Activated effector memory CD4-positive, alpha-beta T cell treated with Interleukin-2 at 50 U/mL for 16 hours (primary cell): Measurements from ENCODE around the gene SLC2A5.
"Not testable (repeated sequence)": the region's sequence is repeated elsewhere in the genome, so short reads cannot be mapped to it uniquely, and the experiment has no call there.

Source experiments
- DNase-seq: peaks from one replicate; pipeline ENCODE4 v3.0.0-alpha.2; 2020

Gene SLC2A5, protein sequence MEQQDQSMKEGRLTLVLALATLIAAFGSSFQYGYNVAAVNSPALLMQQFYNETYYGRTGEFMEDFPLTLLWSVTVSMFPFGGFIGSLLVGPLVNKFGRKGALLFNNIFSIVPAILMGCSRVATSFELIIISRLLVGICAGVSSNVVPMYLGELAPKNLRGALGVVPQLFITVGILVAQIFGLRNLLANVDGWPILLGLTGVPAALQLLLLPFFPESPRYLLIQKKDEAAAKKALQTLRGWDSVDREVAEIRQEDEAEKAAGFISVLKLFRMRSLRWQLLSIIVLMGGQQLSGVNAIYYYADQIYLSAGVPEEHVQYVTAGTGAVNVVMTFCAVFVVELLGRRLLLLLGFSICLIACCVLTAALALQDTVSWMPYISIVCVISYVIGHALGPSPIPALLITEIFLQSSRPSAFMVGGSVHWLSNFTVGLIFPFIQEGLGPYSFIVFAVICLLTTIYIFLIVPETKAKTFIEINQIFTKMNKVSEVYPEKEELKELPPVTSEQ

DNA sequence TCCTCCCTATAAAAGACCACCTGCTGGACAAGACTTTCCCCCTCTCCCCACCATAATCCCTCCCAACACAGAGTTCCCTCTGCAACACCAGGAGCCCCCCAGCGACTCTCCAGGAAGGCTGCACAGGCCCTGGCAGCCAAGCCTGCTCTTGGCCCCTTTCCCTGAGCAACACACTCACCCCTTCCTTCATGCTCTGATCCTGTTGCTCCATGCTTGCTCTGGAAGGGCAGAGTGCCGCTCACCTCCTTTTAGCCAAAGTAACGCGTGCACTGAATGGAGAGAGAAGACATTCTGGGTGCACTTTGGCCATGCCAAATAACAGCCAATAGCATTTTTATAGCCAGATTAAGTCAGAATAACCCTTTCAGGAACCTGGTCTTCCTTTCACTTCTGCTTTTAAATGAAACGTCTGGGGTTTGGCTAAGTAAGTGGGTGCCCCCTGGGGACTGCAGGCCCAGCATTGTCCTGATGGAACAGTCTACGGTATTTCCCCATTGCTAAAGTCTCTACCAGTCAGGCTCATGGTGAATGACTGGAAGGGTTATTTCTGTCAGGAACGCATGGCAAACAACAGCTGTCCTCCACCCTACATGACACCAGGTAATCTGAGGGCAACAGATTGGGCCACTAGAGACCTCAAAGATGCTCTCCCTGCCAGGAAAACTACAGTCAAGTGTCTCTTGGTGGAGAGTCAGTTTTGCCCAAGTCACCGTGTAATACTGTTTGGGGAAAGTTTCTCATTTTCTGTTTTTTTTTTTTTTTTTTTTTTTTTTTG is at the start of gene SLC2A5:
Gene SLC2A5, minus strand, starts transcription at position 310 of the 775 bp plus-strand sequence. Its CDS starts 99 bp downstream, at position 211.
- no peak for DNase-seq

DNA sequence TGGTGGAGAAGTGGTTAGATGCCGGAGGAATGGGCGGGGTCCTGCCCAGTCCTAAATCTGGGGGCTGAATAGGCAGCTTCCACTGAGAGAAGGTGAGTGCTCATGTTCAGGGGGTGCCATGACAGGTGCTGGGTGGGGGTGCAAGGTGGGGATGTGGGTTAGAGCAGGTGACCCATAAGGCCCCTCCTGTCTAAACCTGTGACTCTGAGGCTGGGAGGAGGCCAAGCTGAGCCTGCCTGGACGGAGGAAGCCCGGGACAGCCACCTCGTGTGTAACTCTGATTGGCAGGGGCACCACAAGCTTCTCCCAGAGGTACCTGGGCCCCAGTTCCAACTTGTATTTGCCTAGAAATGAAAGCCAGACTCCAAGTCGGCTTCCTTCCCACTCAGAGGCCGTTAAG is 48.8 kb upstream of the SLC2A5 start:
- no peak for DNase-seq

DNA sequence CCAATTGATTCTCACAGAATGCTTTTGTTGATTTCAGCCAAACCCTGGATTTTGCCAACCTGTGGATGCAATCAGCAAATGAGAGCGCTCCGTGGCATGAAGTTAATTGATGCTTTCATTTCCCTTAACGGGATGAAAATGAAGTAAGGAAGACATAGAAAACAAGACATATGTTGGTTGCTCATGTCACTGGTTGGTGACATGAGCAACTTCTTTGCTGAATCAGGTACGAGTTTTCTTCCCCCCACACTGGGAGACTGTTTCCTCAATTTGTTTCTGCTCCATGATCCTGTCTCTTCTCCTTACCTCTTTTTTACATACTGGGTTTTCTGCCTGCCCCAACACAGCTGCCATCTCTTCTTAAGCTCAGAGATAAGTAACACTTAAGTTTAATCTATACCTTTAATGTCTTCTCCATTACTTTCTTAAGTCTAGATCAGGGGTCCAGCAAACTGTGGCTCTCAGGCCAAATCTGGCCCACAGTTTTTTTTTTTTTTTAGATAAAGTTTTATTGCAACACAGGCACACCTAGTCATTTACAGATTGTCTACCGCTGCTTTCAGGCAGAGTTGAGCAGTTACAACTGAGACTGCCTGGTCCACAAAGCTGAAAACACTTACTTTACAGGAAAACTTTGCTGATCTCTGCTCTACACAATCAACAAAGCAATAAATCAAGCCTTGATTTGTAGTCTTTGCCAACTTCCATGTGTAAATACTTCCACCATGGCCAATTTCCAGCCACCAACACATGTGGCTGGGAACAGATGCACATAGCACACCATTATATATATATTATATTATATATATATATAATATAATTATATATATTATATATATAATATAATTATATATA is 46.1 kb upstream of the SLC2A5 start:
- DNase-seq, result no peak

DNA sequence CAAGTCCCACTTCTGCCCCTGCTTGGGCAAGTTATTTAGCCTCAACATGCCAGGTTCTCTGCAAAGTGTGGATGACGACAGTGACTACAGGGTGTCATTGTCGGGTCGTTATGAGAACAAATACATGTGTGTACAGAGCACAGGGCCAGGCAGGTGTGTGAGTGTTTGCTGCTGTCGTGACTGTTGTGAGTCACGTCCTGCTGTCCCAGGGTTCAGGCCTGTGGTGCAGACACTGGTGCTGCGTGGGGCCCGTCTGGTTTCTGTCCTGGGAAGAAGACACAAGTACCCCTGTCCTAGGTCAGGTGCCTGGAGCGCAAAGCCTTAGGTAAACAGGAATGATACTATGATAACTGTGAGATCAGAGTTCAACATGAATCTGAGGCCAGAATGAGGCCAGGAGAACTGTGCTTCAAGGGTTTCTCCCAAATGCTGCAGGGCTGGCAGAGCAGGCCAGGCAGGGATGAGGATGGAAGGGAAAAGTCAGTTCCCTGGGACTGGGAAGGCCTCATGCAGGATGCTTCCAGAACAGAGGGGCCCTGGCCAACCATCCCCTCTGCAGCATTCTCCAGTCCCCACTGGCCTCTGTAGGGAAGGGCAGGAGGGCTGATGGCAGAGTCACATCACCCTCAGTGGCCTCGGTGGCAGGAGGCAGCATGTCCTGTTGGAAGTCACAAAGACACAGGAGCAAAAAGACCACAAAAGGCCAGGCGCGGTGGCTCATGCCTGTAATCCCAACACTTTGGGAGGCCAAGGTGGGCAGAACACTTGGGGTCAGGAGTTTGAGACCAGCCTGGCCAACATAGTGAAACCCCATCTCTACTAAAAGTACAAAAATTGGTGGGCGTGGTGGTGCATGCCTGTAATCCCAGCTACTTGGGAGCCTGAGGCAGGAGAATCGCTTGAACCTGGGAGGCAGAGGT is 43.8 kb upstream of the SLC2A5 start:
- DNase-seq, result no peak

DNA sequence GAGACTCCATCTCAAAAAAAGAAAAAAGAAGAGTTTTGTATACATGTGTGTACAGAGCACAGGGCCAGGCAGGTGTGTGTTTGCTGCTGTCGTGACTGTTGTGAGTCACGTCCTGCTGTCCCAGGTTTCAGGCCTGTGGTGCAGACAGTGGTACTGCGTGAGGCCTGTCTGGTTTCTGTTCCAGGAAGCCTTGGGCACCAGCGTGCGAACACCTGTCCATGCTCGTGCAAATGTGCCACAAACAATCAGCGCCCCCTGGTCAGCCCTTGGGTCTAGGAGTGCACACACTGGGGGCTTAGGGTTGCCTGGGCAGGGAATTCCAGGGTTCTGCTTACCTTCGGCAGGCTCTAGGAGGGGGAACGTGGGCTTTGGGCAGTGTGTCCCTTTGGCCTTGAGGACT is 42.5 kb upstream of the SLC2A5 start:
- DNase-seq, result no peak

DNA sequence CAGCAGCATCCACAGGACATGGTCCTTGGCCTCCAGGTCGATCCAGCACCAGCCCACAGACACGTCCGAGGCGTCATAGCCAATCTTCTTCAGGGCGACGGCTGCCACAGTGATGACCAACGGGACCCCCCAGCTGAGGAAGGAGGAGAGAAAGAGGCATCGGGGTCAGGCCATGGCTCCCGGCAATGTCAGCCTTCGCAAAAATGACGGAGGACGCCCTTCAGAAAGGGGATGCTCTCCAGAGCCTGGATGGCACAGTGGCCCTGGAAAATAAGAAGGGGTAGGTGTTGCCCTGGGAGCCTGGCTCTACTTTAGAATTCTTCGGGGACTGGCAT is 41.9 kb upstream of the SLC2A5 start:
- no peak for DNase-seq

DNA sequence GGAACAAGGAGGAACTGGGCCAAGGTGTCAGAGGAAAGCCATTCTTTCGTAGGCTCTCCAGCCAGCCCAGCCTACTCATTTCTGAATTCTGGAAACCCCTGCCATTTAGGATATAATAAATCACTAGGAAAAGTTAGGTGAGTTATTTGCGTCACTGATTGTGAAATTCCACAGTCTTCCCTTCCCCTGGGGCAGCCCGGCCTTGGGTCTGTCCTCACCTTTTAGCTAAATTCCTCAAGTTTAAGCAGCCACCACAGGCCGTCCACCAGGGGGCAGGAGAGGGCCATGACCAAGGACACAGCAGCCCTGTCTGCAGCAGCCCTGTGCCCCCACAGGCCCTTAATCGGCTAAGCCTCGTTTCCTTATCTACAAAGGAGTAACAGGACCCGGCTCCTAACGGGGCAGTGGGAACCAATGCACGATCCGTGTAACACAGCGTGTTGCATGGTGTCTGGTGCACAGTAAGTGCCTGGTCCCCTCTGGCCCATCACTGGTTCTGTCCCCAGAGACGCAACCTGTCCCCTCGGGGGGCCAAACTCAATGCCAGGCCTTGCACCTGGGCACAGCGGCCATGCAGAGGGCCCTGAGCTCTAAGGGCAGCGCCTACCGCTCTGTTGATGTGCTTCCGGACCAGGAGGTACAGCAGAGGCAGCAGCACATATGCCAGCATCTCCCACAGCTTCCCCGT is 41.4 kb upstream of the SLC2A5 start:
- DNase-seq, result peak; percentile 66

DNA sequence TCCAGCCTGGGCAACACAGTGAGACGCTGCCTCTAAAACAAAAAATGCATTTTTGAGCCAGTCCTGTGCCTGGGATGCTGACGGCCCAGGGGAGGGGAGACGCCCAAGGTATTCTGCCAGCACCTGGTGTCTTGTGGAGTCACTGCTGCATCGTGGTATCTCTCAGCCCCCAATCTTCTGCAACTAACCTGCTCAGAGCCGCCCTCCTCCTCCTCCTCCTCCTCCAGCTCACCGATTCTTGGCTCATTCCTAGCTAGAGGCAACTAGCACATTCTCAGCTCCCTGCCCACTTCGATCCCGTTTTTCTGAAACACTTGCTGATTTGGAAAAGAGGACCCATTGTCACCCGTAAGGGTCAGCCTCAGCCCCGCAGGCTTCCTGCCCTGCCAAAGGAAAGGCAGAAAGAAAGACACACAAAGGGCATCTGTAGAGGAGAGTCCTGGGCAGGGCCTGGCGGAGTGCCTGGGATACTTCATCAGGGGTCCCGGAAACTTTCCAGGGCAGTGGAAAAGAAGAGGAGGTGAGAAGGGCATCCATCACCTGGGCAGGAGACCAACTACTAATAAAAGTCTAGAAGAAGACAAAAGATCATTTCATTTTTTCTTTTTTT is 38.7 kb upstream of the SLC2A5 start:
- no peak for DNase-seq

DNA sequence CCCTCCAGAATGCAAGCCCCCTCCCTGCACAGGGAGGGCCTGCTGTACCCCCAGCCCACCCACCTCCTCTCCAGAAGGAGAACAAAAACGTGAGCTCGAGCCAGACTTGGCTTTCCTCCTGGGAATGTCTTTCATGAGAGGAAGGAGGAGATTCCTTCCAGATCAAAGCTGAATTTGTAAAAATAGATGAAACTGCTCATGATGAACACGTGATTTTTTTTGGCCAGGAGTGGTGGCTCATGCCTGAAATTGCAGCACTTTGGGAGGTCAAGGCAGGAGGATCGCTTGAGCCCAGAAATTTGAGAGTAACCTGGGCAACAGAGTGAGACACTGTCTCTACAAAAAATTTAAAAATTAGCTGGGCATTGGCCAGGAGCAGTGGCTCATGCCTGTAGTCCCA is 37.7 kb upstream of the SLC2A5 start:
- DNase-seq, result no peak

DNA sequence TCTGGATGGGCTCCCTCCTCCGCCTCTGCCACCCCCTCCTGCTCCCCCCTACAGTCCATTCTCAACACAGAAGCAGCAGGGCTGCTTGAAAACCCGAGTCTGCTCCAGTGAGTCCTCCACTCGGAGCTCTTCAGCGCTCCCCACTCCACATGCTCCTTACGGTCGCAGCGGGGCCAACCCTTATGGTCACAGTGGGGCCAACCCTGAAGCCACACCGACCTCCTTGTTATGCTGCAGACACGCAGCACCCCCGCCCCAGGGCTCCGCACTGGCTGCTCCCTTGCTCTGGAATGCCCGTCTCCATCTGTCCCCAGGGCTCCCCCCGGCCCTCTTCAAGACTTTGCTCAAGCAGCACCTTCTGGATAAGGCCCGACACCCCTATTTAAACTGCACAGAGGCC is 36.9 kb upstream of the SLC2A5 start:
- DNase-seq, result no peak

DNA sequence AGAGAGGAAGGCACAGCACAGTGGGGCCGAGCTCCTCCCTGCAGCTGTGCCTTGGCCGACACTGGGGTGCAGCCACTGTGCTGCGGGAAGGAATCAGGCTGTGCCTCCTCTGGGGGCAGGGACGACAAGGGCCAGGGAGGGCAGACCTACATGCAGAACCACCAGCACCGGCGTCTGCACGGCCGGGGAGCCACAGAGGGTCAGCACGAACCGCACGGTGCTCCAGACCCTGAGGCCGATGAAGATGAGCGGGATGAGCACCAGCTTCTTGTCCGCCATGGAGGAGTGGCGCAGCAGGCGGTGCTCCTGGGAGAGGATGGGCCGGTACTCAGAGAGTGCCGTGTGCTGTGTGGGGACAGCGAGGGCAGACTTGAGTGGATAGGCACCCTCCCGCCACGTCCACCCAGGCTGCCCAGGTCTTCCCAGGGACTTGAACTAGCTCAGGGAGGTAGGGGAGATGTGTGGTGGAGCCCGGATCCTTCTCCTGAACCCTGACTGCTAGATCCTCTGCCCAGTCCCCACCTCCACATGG is 36.0 kb upstream of the SLC2A5 start:
- no peak for DNase-seq

DNA sequence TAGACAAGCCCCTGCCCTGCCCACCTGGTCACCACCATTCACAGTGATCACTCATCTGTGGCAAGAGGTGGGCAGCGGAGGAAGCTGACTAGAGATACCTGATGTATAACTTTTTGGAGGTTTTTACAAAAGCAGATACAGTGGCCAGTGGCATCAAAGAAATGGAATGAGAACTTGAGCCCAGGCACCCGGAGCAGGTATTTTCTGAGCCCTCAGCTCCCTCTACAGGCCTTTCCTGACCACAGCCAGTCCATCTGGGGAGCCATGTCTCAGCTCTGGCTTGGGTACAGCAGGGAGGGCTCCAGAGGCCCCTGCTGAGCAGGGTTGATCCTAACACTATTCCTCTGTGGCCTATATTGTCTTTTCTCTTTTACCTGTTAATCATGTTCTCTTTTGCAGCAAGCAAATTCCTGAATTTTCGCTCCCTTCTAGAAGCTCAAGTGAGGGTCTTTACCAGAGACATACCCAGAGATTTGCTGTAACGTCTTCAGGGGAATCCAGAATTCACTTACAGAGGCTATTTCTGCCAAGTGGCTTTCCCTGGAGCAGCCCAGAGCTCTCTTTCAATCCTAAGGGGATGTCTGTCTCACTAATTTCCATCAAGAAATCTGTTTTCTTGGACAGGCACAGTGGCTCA is 32.2 kb upstream of the SLC2A5 start:
- DNase-seq, result no peak

DNA sequence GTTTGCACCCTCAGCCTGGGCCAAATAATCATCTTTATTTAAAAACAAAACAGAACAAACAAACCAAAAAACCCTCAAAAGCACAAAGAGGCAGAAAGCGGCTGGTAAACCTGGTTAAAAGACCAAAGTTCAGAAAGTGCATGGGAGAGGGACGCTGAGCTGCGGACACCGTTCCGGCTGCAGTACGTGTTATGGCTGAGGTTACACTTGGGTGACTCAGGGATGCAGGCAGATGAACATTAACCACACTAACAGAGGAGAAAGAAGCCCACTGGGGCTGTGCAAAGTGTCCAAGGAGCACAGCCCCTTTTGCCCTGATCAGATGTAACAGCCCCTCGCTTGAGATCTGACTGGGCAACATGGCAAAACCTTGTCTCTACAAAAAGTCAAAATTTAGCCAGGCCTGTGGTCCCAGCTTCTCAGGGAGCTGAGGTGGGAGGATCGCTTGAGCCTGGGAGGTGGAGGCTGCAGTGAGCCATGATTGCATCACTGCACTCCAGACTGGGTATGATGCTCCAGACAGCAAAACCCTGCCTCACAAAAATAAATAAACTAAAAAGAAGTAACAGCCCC is 31.1 kb upstream of the SLC2A5 start:
- no peak for DNase-seq

DNA sequence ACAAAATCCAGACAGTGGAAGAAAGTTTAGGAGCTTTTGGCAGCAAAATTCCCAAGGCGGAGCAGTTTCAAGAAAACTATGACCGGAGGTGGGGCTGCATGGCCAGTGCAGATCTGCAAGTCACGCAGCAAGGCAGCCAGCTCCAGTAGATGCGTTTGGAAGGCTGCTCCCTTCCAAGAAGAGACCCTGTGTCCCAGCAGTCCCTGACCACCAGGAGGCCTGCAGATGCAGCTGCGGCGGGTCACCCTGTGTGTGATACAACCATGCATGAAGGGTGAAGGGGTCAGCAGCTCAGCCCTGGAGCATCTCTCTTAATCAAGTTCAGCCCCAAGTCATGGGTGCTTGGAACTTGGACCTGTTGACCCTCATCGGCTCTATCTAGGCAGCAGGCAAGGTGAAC is 30.1 kb upstream of the SLC2A5 start:
- DNase-seq, result no peak

DNA sequence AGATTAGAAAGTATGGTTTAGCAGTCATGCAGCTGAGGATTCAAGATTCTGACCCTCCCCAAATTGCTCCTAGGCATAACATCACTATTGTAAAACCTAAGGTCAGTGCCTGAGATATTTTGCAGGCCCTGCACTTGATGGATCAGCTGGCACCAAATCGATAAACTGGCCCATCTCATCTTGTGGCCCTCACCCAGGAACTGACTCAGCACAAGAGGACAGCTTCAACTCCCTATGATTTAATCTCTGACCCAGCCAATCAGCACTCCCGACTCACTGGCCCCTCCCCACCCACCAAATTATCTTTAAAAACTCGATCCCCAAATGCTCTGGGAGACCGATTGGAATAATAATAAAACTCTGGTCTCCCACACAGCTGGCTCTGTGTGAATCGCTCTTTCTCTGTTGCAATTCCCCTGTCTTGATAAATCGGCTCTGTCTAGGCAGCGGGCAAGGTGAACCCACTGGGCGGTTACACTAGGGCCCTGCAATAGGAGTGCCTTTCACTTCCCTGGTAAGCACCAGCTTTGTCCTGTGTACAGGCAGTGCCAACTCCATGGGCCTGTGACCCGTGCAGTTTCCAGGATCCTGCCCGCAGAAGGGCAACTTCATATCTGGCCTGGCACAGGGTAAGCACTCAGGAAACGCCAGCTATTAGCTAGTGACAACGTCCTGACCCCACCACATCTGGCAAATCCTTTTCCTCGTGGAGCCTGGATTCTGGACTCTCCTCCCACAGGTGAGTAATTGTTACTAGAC is 28.7 kb upstream of the SLC2A5 start:
- DNase-seq, result no peak

DNA sequence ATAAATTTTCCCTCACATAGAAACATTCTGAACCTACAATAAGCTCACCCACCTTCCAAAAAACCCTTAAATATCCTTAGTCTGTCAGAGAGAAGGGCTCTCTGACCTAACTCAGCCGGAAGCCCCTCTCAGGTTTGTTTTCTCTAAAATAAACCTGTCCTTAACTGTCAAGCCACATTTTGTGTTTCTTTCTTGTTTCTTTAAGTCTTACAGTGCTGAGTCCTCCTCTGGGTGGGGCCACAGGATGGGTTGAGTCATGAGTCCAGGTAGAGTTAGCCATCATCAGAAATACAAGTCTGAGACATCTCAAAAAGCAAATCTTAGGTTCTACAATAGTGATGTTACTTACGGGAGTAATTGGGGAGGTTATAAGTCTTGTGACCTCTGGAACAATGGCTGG is 26.4 kb upstream of the SLC2A5 start:
- DNase-seq, result no peak

DNA sequence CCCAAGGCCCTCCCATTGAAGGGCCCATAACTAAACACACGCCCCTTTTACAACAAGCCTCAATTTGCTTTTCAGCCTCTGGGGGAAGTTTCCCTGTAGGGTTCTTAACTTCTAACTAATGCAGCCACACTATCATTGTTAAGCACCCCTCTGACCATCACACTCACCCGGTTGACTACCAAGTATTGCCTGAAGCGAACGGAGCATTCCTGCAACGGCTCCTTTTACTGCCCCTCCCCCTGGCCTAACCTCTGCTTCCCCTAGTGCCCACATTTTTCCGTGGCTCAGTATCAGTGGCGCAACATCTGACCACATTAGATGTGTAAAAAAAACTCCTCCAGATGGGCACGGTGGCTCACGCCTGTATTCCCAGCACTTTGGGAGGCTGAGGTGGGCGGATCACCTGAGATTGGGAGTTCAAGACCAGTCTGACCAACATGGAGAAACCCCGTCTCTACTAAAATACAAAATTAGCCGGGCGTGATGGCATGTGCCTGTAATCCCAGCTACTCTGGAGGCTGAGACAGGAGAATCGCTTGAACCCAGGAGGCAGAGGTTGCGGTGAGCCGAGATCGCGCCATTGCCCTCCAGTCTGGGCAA is 24.7 kb upstream of the SLC2A5 start:
- not testable (repeated sequence) for DNase-seq

DNA sequence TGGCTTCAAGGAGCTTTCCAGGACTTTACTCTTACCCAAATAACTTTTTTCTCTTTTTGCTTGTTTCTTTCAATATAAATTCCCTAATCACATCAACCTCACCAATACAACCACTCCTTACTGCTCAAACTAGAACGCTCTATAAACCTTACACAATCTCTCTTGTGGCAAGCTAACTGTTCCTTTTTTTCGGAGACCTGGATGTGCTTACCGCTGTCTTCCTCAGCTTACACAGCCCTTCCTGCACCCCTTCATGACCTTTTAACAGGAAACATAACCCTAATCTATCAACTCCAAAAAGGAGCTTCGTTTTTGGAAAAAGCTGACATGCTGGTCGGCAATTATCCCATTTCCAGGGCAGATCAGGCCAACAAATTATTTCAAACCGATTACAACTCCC is 24.1 kb upstream of the SLC2A5 start:
- no peak for DNase-seq

DNA sequence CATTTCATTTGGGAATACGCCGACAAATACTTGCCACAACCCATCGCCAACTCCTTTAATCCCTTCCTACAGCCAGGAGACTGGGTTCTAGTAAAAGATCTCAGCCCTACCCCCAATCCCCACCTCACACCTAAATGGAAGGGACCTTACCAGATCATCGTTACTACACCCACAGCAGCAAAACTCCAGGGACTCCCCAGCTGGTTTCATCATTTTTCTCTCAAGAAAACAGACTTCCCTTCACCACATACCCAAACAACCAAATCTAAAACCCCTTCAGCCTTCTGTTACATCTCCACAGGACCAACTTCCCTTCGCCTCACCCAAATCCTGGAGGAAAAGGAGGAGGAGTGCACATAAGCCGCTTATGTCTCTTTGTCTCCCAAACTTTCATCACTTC is 23.7 kb upstream of the SLC2A5 start:
- no peak for DNase-seq
